Activated T-helper 2 cell treated with anti-CD3 and anti-CD28 coated beads, Interferon-gamma antibody, Interleukin-2, Interleukin-4, amounts not matched to agents 10 μg/mL and 5 μg/mL and 100 μg/mL, durations not matched to agents 14 hours and 24 hours and 36 hours (primary cell): ENCODE measurements around the gene FGF14. TPM values are rescaled to one million over a fixed set of nuclear protein-coding genes. Genes with fewer than 3 reads are reported as not detected.
A peak's percentile ranks its signal among the peaks of the same experiment; 100 is the strongest.

Experiments
- DNase-seq: peaks from one replicate; pipeline ENCODE4 v3.0.0; 2021; ENCODE audit warnings: low spot score
- H3K27ac Mint-ChIP-seq: one replicate; pipeline ENCODE4 v1.8.0; 2021; ENCODE audit warnings: mixed read lengths
- H3K27me3 Mint-ChIP-seq: one replicate; pipeline ENCODE4 v1.8.0; 2021; ENCODE audit warnings: low read depth, mixed read lengths
- H3K36me3 Mint-ChIP-seq: one replicate; pipeline ENCODE4 v1.8.0; 2021; ENCODE audit warnings: low read depth, mixed read lengths
- H3K4me1 Mint-ChIP-seq: one replicate; pipeline ENCODE4 v1.8.0; 2021; ENCODE audit warnings: low read depth, mixed read lengths
- H3K4me3 Mint-ChIP-seq: one replicate; pipeline ENCODE4 v1.8.0; 2021; ENCODE audit warnings: low read depth, mild to moderate bottlenecking, moderate library complexity, mixed read lengths
- H3K9me3 Mint-ChIP-seq: one replicate; pipeline ENCODE4 v1.8.0; 2021; ENCODE audit warnings: mixed read lengths
- intact Hi-C: fragments of 100-400 bp; cut with micrococcal nuclease; formaldehyde crosslinking; loops from one replicate; pipeline ENCODE4 v1.15.1; 2023
- total RNA-seq: library from RNA; stranded (reverse); gene quantifications from 2 replicates; pipeline ENCODE4 v1.2.3, GENCODE V29; 2022

FGF14 gene
- not detected in 2 replicates for total RNA-seq

GRCh38 chr13:102401766-102402165 is at the start of gene FGF14:
FGF14 (minus strand) TSS chr13:102402048.
- no peaks in the 10 kb centered on the region for H3K9me3 Mint-ChIP-seq
- intact Hi-C loops: loop anchor here (1.0 to 2.0 kb wide), 2 partner anchors 7 to 55 kb away; no protein-coding TSS in a partner anchor
- no peaks in the 10 kb centered on the region for H3K36me3 Mint-ChIP-seq
- H3K4me3 Mint-ChIP-seq: peak within 1 kb of the TSS; percentile 71
- H3K27ac Mint-ChIP-seq: peak within 1 kb of the TSS; percentile 36
- peaks cover 56% of the 10 kb centered on the region for H3K27me3 Mint-ChIP-seq
- peaks cover 27% of the 10 kb centered on the region for H3K4me1 Mint-ChIP-seq
- DNase-seq: no peak

- intact Hi-C loops: no loop called here
- DNase-seq: no peak
- no peak overlapping the region for H3K27ac Mint-ChIP-seq
- no peak overlapping the region for H3K4me3 Mint-ChIP-seq
- H3K4me1 Mint-ChIP-seq: no peaks in the 10 kb centered on the region
- no peaks in the 10 kb centered on the region for H3K36me3 Mint-ChIP-seq
- H3K9me3 Mint-ChIP-seq: no peaks in the 10 kb centered on the region
- peaks cover 8% of the 10 kb centered on the region for H3K27me3 Mint-ChIP-seq
Observed at GRCh38 chr13:102443249-102443648, 41.4 kb upstream of the FGF14 start.

- H3K4me1 Mint-ChIP-seq: no peaks in the 10 kb centered on the region
- H3K9me3 Mint-ChIP-seq: no peaks in the 10 kb centered on the region
- H3K4me3 Mint-ChIP-seq: no peak overlapping the region
- peaks cover 5% of the 10 kb centered on the region for H3K27me3 Mint-ChIP-seq
- no peak for DNase-seq
- no peaks in the 10 kb centered on the region for H3K36me3 Mint-ChIP-seq
- intact Hi-C loops: no loop called here
- H3K27ac Mint-ChIP-seq: no peak overlapping the region
Observed at GRCh38 chr13:102441085-102441484, 39.2 kb upstream of the FGF14 start.

GRCh38 chr13:102440259-102440936 is 38.5 kb upstream of the FGF14 start:
- peaks cover 2% of the 10 kb centered on the region for H3K27me3 Mint-ChIP-seq
- H3K27ac Mint-ChIP-seq: no peak overlapping the region
- H3K4me1 Mint-ChIP-seq: no peaks in the 10 kb centered on the region
- H3K9me3 Mint-ChIP-seq: no peaks in the 10 kb centered on the region
- no peaks in the 10 kb centered on the region for H3K36me3 Mint-ChIP-seq
- no peak for DNase-seq
- no peak overlapping the region for H3K4me3 Mint-ChIP-seq
- intact Hi-C loops: no loop called here

- no peak for DNase-seq
- Mint-ChIP-seq H3K4me3 (no peak overlapping the region), H3K36me3 (no peaks in the 10 kb centered on the region), H3K4me1 (no peaks in the 10 kb centered on the region), H3K9me3 (peaks cover 20% of the 10 kb centered on the region), H3K27me3 (no peaks in the 10 kb centered on the region), H3K27ac (no peak overlapping the region)
- intact Hi-C loops: no loop called here
Observed at GRCh38 chr13:102422690-102423089, 20.8 kb upstream of the FGF14 start.

GRCh38 chr13:102405499-102406100 is 3.8 kb upstream of the FGF14 start:
- no peak overlapping the region for H3K27ac Mint-ChIP-seq
- intact Hi-C loops: no loop called here
- H3K4me3 Mint-ChIP-seq: no peak overlapping the region
- no peaks in the 10 kb centered on the region for H3K9me3 Mint-ChIP-seq
- no peak for DNase-seq
- H3K27me3 Mint-ChIP-seq: peaks cover 38% of the 10 kb centered on the region
- peaks cover 19% of the 10 kb centered on the region for H3K4me1 Mint-ChIP-seq
- no peaks in the 10 kb centered on the region for H3K36me3 Mint-ChIP-seq

- DNase-seq: no peak
- peak overlapping the region; percentile 71 for H3K4me3 Mint-ChIP-seq
- peaks cover 54% of the 10 kb centered on the region for H3K27me3 Mint-ChIP-seq
- H3K4me1 Mint-ChIP-seq: peaks cover 27% of the 10 kb centered on the region
- H3K9me3 Mint-ChIP-seq: no peaks in the 10 kb centered on the region
- intact Hi-C loops: loop anchor here (1.0 to 2.0 kb wide), 2 partner anchors 8 to 55 kb away; no protein-coding TSS in a partner anchor
- no peaks in the 10 kb centered on the region for H3K36me3 Mint-ChIP-seq
- H3K27ac Mint-ChIP-seq: peak overlapping the region; percentile 36
Observed at GRCh38 chr13:102402290-102402689, 442 bp upstream of the FGF14 start.

GRCh38 chr13:102401265-102401664 is 583 bp downstream of the FGF14 start:
- Mint-ChIP-seq H3K27ac (no peak overlapping the region), H3K4me3 (peak overlapping the region; percentile 71), H3K9me3 (no peaks in the 10 kb centered on the region), H3K4me1 (peaks cover 27% of the 10 kb centered on the region), H3K36me3 (no peaks in the 10 kb centered on the region), H3K27me3 (peaks cover 57% of the 10 kb centered on the region)
- no peak for DNase-seq
- intact Hi-C loops: no loop called here

- Mint-ChIP-seq H3K9me3 (no peaks in the 10 kb centered on the region), H3K27me3 (peaks cover 57% of the 10 kb centered on the region), H3K27ac (no peak overlapping the region), H3K4me1 (peaks cover 27% of the 10 kb centered on the region), H3K4me3 (peak overlapping the region; percentile 71), H3K36me3 (no peaks in the 10 kb centered on the region)
- DNase-seq: no peak
- intact Hi-C loops: no loop called here
Observed at GRCh38 chr13:102400675-102401145, 1.1 kb downstream of the FGF14 start.

GRCh38 chr13:102399791-102400674 is 1.8 kb downstream of the FGF14 start:
- Mint-ChIP-seq H3K9me3 (no peaks in the 10 kb centered on the region), H3K4me1 (peaks cover 30% of the 10 kb centered on the region), H3K27me3 (peaks cover 53% of the 10 kb centered on the region), H3K4me3 (peak overlapping the region; percentile 71), H3K27ac (no peak overlapping the region), H3K36me3 (no peaks in the 10 kb centered on the region)
- DNase-seq: no peak
- intact Hi-C loops: loop anchor here (5.0 kb wide), 1 partner anchor 137 kb away; no protein-coding TSS in a partner anchor

GRCh38 chr13:102395939-102396338 is 5.9 kb downstream of the FGF14 start:
- no peak for DNase-seq
- Mint-ChIP-seq H3K9me3 (no peaks in the 10 kb centered on the region), H3K4me1 (peaks cover 34% of the 10 kb centered on the region), H3K27ac (no peak overlapping the region), H3K36me3 (no peaks in the 10 kb centered on the region), H3K27me3 (peaks cover 26% of the 10 kb centered on the region), H3K4me3 (no peak overlapping the region)
- intact Hi-C loops: loop anchor here (2.0 to 5.0 kb wide), 2 partner anchors 141 to 449 kb away; no protein-coding TSS in a partner anchor

GRCh38 chr13:102395174-102395573 is 6.7 kb downstream of the FGF14 start:
- intact Hi-C loops: loop anchor here (2.0 to 5.0 kb wide), 2 partner anchors 142 to 450 kb away; no protein-coding TSS in a partner anchor
- H3K4me1 Mint-ChIP-seq: peaks cover 28% of the 10 kb centered on the region

More at GRCh38 chr13:102395174-102395573, 6.7 kb downstream of the FGF14 start:
- peak overlapping the region; percentile 84 for H3K27ac Mint-ChIP-seq
- H3K36me3 Mint-ChIP-seq: no peaks in the 10 kb centered on the region
- peaks cover 20% of the 10 kb centered on the region for H3K27me3 Mint-ChIP-seq
- H3K4me3 Mint-ChIP-seq: peak overlapping the region; percentile 86
- no peak for DNase-seq
- H3K9me3 Mint-ChIP-seq: no peaks in the 10 kb centered on the region
